HG02852 (cell line): ENCODE measurements around the gene GGACT.

ENCODE experiments used
- ATAC-seq: cut with Tn5 transposase; IDR thresholded peaks from one replicate; pipeline ENCODE4 v1.9.1; 2021; ENCODE audit warnings: mild to moderate bottlenecking, moderate library complexity; ENCODE audit not compliant: unreplicated experiment

GGACT gene

GRCh38 chr13:100483841-100484381 is 104.7 kb downstream of the GGACT start:
- ATAC-seq = no peak

- no peak for ATAC-seq
These were observed 105.5 kb downstream of the GGACT start for GRCh38 chr13:100483139-100483538.

GRCh38 chr13:100480676-100481075 is 107.9 kb downstream of the GGACT start:
- ATAC-seq = no peak
